ENCODE data around the gene TUBA3C.

Gene TUBA3C

GRCh38 chr13:19150226-19150625, 31.4 kb downstream of the TUBA3C start:
- Histone ChIP-seq H3K27ac (ENCODE audit: low read depth, low read length) (no peak overlapping the region), H3K9me2 (replicated peaks; ENCODE audit: insufficient read depth, low read length) (no peaks in the 10 kb centered on the region), H2AFZ (ENCODE audit: low read depth, low read length, severe bottlenecking) (no peak overlapping the region), H3K9ac (ENCODE audit: low read length) (no peak overlapping the region), H3K27me3 (ENCODE audit: low read length) (no peaks in the 10 kb centered on the region), H3K79me2 (ENCODE audit: insufficient read depth, low read length) (no peaks in the 10 kb centered on the region), H3K9me3 (ENCODE audit: insufficient read depth, low read length) (no peaks in the 10 kb centered on the region), H3K36me3 (ENCODE audit: low read length) (no peaks in the 10 kb centered on the region), H4K20me1 (ENCODE audit: low read depth, low read length) (no peaks in the 10 kb centered on the region), H3K4me3 (ENCODE audit: insufficient read depth, low read length, poor library complexity, severe bottlenecking) (no peak overlapping the region), H3K4me2 (ENCODE audit: low read depth, low read length, poor library complexity, severe bottlenecking) (no peak overlapping the region), H3F3A (ENCODE audit: insufficient read depth) (no peaks in the 10 kb centered on the region)
- TF ChIP-seq CTCF (IDR thresholded peaks at IDR 0.05; ENCODE audit: insufficient read depth, low read length, poor library complexity, severe bottlenecking) = no peak
- TF ChIP-seq EZH2phosphoT487 (conservative IDR thresholded peaks at IDR 0.05; ENCODE audit: low read length) = no peak

- no peaks in the 10 kb centered on the region for H3K27me3 ChIP-seq (ENCODE audit: low read length)
- TF ChIP-seq CTCF (IDR thresholded peaks at IDR 0.05; ENCODE audit: insufficient read depth, low read length, poor library complexity, severe bottlenecking) (no peak), EZH2phosphoT487 (conservative IDR thresholded peaks at IDR 0.05; ENCODE audit: low read length) (no peak)
- no peak overlapping the region for H3K27ac ChIP-seq (ENCODE audit: low read depth, low read length)
- no peaks in the 10 kb centered on the region for H3F3A ChIP-seq (ENCODE audit: insufficient read depth)
- no peaks in the 10 kb centered on the region for H3K9me2 ChIP-seq (replicated peaks; ENCODE audit: insufficient read depth, low read length)
- H3K4me2 ChIP-seq (ENCODE audit: low read depth, low read length, poor library complexity, severe bottlenecking) = no peak overlapping the region
- no peak overlapping the region for H2AFZ ChIP-seq (ENCODE audit: low read depth, low read length, severe bottlenecking)
- no peaks in the 10 kb centered on the region for H3K9me3 ChIP-seq (ENCODE audit: insufficient read depth, low read length)
- no peaks in the 10 kb centered on the region for H3K36me3 ChIP-seq (ENCODE audit: low read length)
- H3K4me3 ChIP-seq (ENCODE audit: insufficient read depth, low read length, poor library complexity, severe bottlenecking) = no peak overlapping the region
- no peaks in the 10 kb centered on the region for H4K20me1 ChIP-seq (ENCODE audit: low read depth, low read length)
- no peaks in the 10 kb centered on the region for H3K79me2 ChIP-seq (ENCODE audit: insufficient read depth, low read length)
- H3K9ac ChIP-seq (ENCODE audit: low read length) = no peak overlapping the region
Measured at GRCh38 chr13:19148561-19148960, 33.1 kb downstream of the TUBA3C start.
